ENCODE measurements around the gene RAD1. TPM values are rescaled to one million over a fixed set of nuclear protein-coding genes. Genes with fewer than 3 reads are reported as not detected.

Gene RAD1
- total RNA-seq, 2 experiments from 2014 or later: 36.2 to 38.3 TPM

GRCh38 chr5:34894716-34895115, 20.6 kb downstream of the RAD1 start:
- DNase-seq: no peak
- H3K27me3 Mint-ChIP-seq: no peaks in the 10 kb centered on the region
- H3K4me3 Mint-ChIP-seq: no peak overlapping the region
- no peaks in the 10 kb centered on the region for H3K4me1 Mint-ChIP-seq (ENCODE audit: low read depth)
- H3K36me3 Mint-ChIP-seq: no peaks in the 10 kb centered on the region
- CTCF ChIA-PET: interaction anchor here (1.1 to 2.2 kb wide), 2 partner anchors 372 to 408 kb away, joined by 8 to 12 read pairs; no protein-coding TSS in a partner anchor
- intact Hi-C loops (cut with micrococcal nuclease): no loop called here
- H3K27ac Mint-ChIP-seq: no peak overlapping the region
- no peaks in the 10 kb centered on the region for H3K9me3 Mint-ChIP-seq
- POLR2A ChIA-PET: no interaction called here

- no peaks in the 10 kb centered on the region for H3K27me3 Mint-ChIP-seq
- DNase-seq: no peak
- POLR2A ChIA-PET: no interaction called here
- H3K36me3 Mint-ChIP-seq: no peaks in the 10 kb centered on the region
- no peaks in the 10 kb centered on the region for H3K9me3 Mint-ChIP-seq
- H3K4me3 Mint-ChIP-seq: no peak overlapping the region
- intact Hi-C loops (cut with micrococcal nuclease): no loop called here
- H3K4me1 Mint-ChIP-seq (ENCODE audit: low read depth): no peaks in the 10 kb centered on the region
- no peak overlapping the region for H3K27ac Mint-ChIP-seq
- CTCF ChIA-PET: interaction anchor here (0.9 to 2.9 kb wide), 3 partner anchors 369 to 416 kb away, joined by 3 to 12 read pairs (median 7); no protein-coding TSS in a partner anchor
These were observed 22.9 kb downstream of the RAD1 start for GRCh38 chr5:34892414-34892813.

- Mint-ChIP-seq H3K4me3 (no peak overlapping the region), H3K9me3 (no peaks in the 10 kb centered on the region), H3K27me3 (no peaks in the 10 kb centered on the region), H3K36me3 (no peaks in the 10 kb centered on the region), H3K4me1 (ENCODE audit: low read depth) (no peaks in the 10 kb centered on the region), H3K27ac (no peak overlapping the region)
- intact Hi-C loops (cut with micrococcal nuclease): no loop called here
- no peak for DNase-seq
- ChIA-PET CTCF (interaction anchor here (0.9 to 2.9 kb wide), 2 partner anchors 406 to 416 kb away, joined by 3 to 12 read pairs; no protein-coding TSS in a partner anchor), POLR2A (no interaction called here)
These were observed 23.3 kb downstream of the RAD1 start for GRCh38 chr5:34891981-34892380.

- ChIA-PET POLR2A (no interaction called here), CTCF (no interaction called here)
- Mint-ChIP-seq H3K27me3 (no peaks in the 10 kb centered on the region), H3K9me3 (no peaks in the 10 kb centered on the region), H3K4me1 (ENCODE audit: low read depth) (no peaks in the 10 kb centered on the region), H3K36me3 (no peaks in the 10 kb centered on the region), H3K27ac (no peak overlapping the region), H3K4me3 (no peak overlapping the region)
- DNase-seq: no peak
- intact Hi-C loops (cut with micrococcal nuclease): no loop called here
These were observed 25.9 kb downstream of the RAD1 start for GRCh38 chr5:34889394-34889793.

GRCh38 chr5:34886392-34887119, 28.7 kb downstream of the RAD1 start:
- no peaks in the 10 kb centered on the region for H3K27me3 Mint-ChIP-seq
- POLR2A ChIA-PET: no interaction called here
- H3K27ac Mint-ChIP-seq: no peak overlapping the region
- no peaks in the 10 kb centered on the region for H3K4me1 Mint-ChIP-seq (ENCODE audit: low read depth)
- intact Hi-C loops (cut with micrococcal nuclease): no loop called here
- no peak overlapping the region for H3K4me3 Mint-ChIP-seq
- CTCF ChIA-PET: interaction anchor here (0.8 to 2.4 kb wide), 4 partner anchors 9 to 363 kb away, joined by 3 to 8 read pairs (median 4); no protein-coding TSS in a partner anchor
- H3K9me3 Mint-ChIP-seq: no peaks in the 10 kb centered on the region
- no peaks in the 10 kb centered on the region for H3K36me3 Mint-ChIP-seq
- DNase-seq: no peak

GRCh38 chr5:34881246-34881645, 34.1 kb downstream of the RAD1 start:
- CTCF ChIA-PET: no interaction called here
- H3K4me3 Mint-ChIP-seq: no peak overlapping the region
- POLR2A ChIA-PET: no interaction called here
- peaks cover 1% of the 10 kb centered on the region for H3K27me3 Mint-ChIP-seq
- no peaks in the 10 kb centered on the region for H3K4me1 Mint-ChIP-seq (ENCODE audit: low read depth)
- peaks cover under 1% of the 10 kb centered on the region for H3K36me3 Mint-ChIP-seq
- H3K27ac Mint-ChIP-seq: no peak overlapping the region
- DNase-seq: no peak
- H3K9me3 Mint-ChIP-seq: peaks cover 7% of the 10 kb centered on the region
- intact Hi-C loops (cut with micrococcal nuclease): no loop called here

- ChIA-PET POLR2A (no interaction called here), CTCF (interaction anchor here (0.7 to 1.1 kb wide), 2 partner anchors 392 to 607 kb away, joined by 3 read pairs; no protein-coding TSS in a partner anchor)
- intact Hi-C loops (cut with micrococcal nuclease): no loop called here
- peaks cover 19% of the 10 kb centered on the region for H3K9me3 Mint-ChIP-seq
- no peak overlapping the region for H3K27ac Mint-ChIP-seq
- H3K27me3 Mint-ChIP-seq: peaks cover 4% of the 10 kb centered on the region
- no peak for DNase-seq
- no peaks in the 10 kb centered on the region for H3K4me1 Mint-ChIP-seq (ENCODE audit: low read depth)
- peaks cover 6% of the 10 kb centered on the region for H3K36me3 Mint-ChIP-seq
- H3K4me3 Mint-ChIP-seq: no peak overlapping the region
These were observed 39.0 kb downstream of the RAD1 start for GRCh38 chr5:34876275-34876674.

GRCh38 chr5:34870382-34870781, 44.9 kb downstream of the RAD1 start:
- Mint-ChIP-seq H3K36me3 (no peaks in the 10 kb centered on the region), H3K4me3 (no peak overlapping the region), H3K9me3 (peaks cover 4% of the 10 kb centered on the region)

GRCh38 chr5:34869256-34869655, 46.0 kb downstream of the RAD1 start:
- Mint-ChIP-seq H3K36me3 (no peaks in the 10 kb centered on the region), H3K4me1 (ENCODE audit: low read depth) (no peaks in the 10 kb centered on the region), H3K4me3 (no peak overlapping the region), H3K27ac (no peak overlapping the region), H3K9me3 (no peaks in the 10 kb centered on the region), H3K27me3 (no peaks in the 10 kb centered on the region)
- intact Hi-C loops (cut with micrococcal nuclease): no loop called here
- POLR2A ChIA-PET: no interaction called here
- no peak for DNase-seq
- CTCF ChIA-PET: interaction anchor here (0.6 kb wide), 1 partner anchor 299 kb away, joined by 3 read pairs; no protein-coding TSS in a partner anchor

More at GRCh38 chr5:34870382-34870781, 44.9 kb downstream of the RAD1 start:
- Mint-ChIP-seq H3K27ac (no peak overlapping the region), H3K27me3 (peaks cover under 1% of the 10 kb centered on the region), H3K4me1 (ENCODE audit: low read depth) (no peaks in the 10 kb centered on the region)
- no peak for DNase-seq
- intact Hi-C loops (cut with micrococcal nuclease): no loop called here
- ChIA-PET CTCF (no interaction called here), POLR2A (no interaction called here)

GRCh38 chr5:34868791-34869190, 46.5 kb downstream of the RAD1 start:
- POLR2A ChIA-PET: no interaction called here
- CTCF ChIA-PET: interaction anchor here (1.0 kb wide), 1 partner anchor 29 kb away, joined by 3 read pairs; no protein-coding TSS in a partner anchor
- no peaks in the 10 kb centered on the region for H3K27me3 Mint-ChIP-seq

GRCh38 chr5:34867660-34868059, 47.6 kb downstream of the RAD1 start:
- DNase-seq: no peak
- Mint-ChIP-seq H3K27me3 (no peaks in the 10 kb centered on the region), H3K4me1 (ENCODE audit: low read depth) (no peaks in the 10 kb centered on the region), H3K36me3 (no peaks in the 10 kb centered on the region), H3K9me3 (no peaks in the 10 kb centered on the region), H3K27ac (no peak overlapping the region), H3K4me3 (no peak overlapping the region)
- intact Hi-C loops (cut with micrococcal nuclease): no loop called here
- POLR2A ChIA-PET: no interaction called here
- CTCF ChIA-PET: no interaction called here

More at GRCh38 chr5:34868791-34869190, 46.5 kb downstream of the RAD1 start:
- Mint-ChIP-seq H3K27ac (no peak overlapping the region), H3K9me3 (no peaks in the 10 kb centered on the region), H3K36me3 (no peaks in the 10 kb centered on the region), H3K4me3 (no peak overlapping the region), H3K4me1 (ENCODE audit: low read depth) (no peaks in the 10 kb centered on the region)
- DNase-seq: no peak
- intact Hi-C loops (cut with micrococcal nuclease): no loop called here

- POLR2A ChIA-PET: no interaction called here
- intact Hi-C loops (cut with micrococcal nuclease): no loop called here
- DNase-seq: no peak
- CTCF ChIA-PET: no interaction called here
- H3K4me3 Mint-ChIP-seq: no peak overlapping the region
- H3K27me3 Mint-ChIP-seq: no peaks in the 10 kb centered on the region
- no peaks in the 10 kb centered on the region for H3K4me1 Mint-ChIP-seq (ENCODE audit: low read depth)
- no peaks in the 10 kb centered on the region for H3K36me3 Mint-ChIP-seq
- no peak overlapping the region for H3K27ac Mint-ChIP-seq
- no peaks in the 10 kb centered on the region for H3K9me3 Mint-ChIP-seq
These were observed 48.3 kb downstream of the RAD1 start for GRCh38 chr5:34866989-34867471.

- POLR2A ChIA-PET: no interaction called here
These were observed 50.2 kb downstream of the RAD1 start for GRCh38 chr5:34865091-34865490.

More at GRCh38 chr5:34865091-34865490, 50.2 kb downstream of the RAD1 start:
- Mint-ChIP-seq H3K4me3 (no peak overlapping the region), H3K36me3 (no peaks in the 10 kb centered on the region), H3K4me1 (ENCODE audit: low read depth) (no peaks in the 10 kb centered on the region), H3K27me3 (no peaks in the 10 kb centered on the region), H3K9me3 (no peaks in the 10 kb centered on the region), H3K27ac (no peak overlapping the region)
- no peak for DNase-seq
- intact Hi-C loops (cut with micrococcal nuclease): no loop called here
- CTCF ChIA-PET: no interaction called here

All from activated CD4-positive, alpha-beta memory T cell treated with anti-CD3 and anti-CD28 coated beads for 36 hours (primary cell).